Fibroblast of lung (primary cell): ENCODE data around the gene BAG1. TPM values are rescaled to one million over a fixed set of nuclear protein-coding genes. Genes with fewer than 3 reads are reported as not detected.
A peak's percentile ranks its signal among the peaks of the same experiment; 100 is the strongest.

Experiments
- DNase-seq, 2 donors: peaks; one replicate each; pipeline versions ENCODE4 v3.0.0 to v3.0.0-alpha.2; 2010; ENCODE audit warnings: low read depth in 2 of 2
- H2AFZ ChIP-seq: 2 replicates; pipeline ENCODE4 v1.5.1; 2012; ENCODE audit warnings: low read length, control low read depth, inconsistent platforms
- H3K27ac ChIP-seq: 2 replicates; pipeline ENCODE4 v1.5.1; 2011; ENCODE audit warnings: low read length, control low read depth; ENCODE audit not compliant: insufficient read depth
- H3K27me3 ChIP-seq: 2 replicates; pipeline ENCODE4 v1.5.1; 2011; ENCODE audit warnings: mild to moderate bottlenecking, low read length; ENCODE audit not compliant: control insufficient read depth, insufficient read depth
- H3K36me3 ChIP-seq: 2 replicates; pipeline ENCODE4 v1.5.1; 2011; ENCODE audit warnings: low read length; ENCODE audit not compliant: control insufficient read depth, insufficient read depth
- H3K4me1 ChIP-seq: 2 replicates; pipeline ENCODE4 v1.5.1; 2011; ENCODE audit warnings: low read length; ENCODE audit not compliant: control insufficient read depth, insufficient read depth; ENCODE audit errors: extremely low read depth
- H3K4me2 ChIP-seq: 2 replicates; pipeline ENCODE4 v1.5.1; 2011; ENCODE audit warnings: low read length, control low read depth; ENCODE audit not compliant: insufficient read depth; ENCODE audit errors: extremely low read depth
- H3K4me3 ChIP-seq, 4 experiments: fragments of 200-600 bp in 1 of 4; sonication (generic) in 1 of 4; replicated peaks in 1 of 4; 2 replicates each; pipeline ENCODE4 v1.5.1; 2011 to 2016; ENCODE audit warnings: low read length in 4 of 4, low read depth in 3 of 4, mild to moderate bottlenecking in 3 of 4, control low read depth in 2 of 4, inconsistent platforms in 1 of 4, mixed read lengths in 1 of 4; ENCODE audit not compliant: insufficient read depth in 1 of 4; ENCODE audit errors: control extremely low read depth in 1 of 4
- H3K79me2 ChIP-seq: 2 replicates; pipeline ENCODE4 v1.5.1; 2012; ENCODE audit warnings: mild to moderate bottlenecking, low read length, inconsistent platforms; ENCODE audit not compliant: control insufficient read depth, insufficient read depth
- H3K9ac ChIP-seq: 2 replicates; pipeline ENCODE4 v1.5.1; 2011; ENCODE audit warnings: mild to moderate bottlenecking, low read length, control low read depth; ENCODE audit not compliant: insufficient read depth
- H3K9me3 ChIP-seq: 2 replicates; pipeline ENCODE4 v1.5.1; 2012; ENCODE audit warnings: low read depth, low read length; ENCODE audit not compliant: control insufficient read depth, insufficient read depth
- H4K20me1 ChIP-seq: 2 replicates; pipeline ENCODE4 v1.5.1; 2011; ENCODE audit warnings: low read length; ENCODE audit not compliant: control insufficient read depth, insufficient read depth; ENCODE audit errors: extremely low read depth
- EZH2 ChIP-seq: IDR thresholded peaks from 2 replicates; pipeline ENCODE4 v1.5.1; 2012; ENCODE audit warnings: low read length, control low read depth, mild to moderate bottlenecking; ENCODE audit errors: missing control alignments
- polyA plus RNA-seq, 2 donors: library from polyadenylated mRNA; depleted of rRNA in 1 of 2; stranded (reverse) in 1 of 2; unstranded in 1 of 2; fragments of >200 nt; gene quantifications; 2 replicates each; pipeline ENCODE4 v1.2.1, GENCODE V29; 2011 to 2012; ENCODE audit warnings: missing spikeins in 1 of 2
- total RNA-seq: library from RNA; depleted of rRNA; stranded (reverse); fragments of >200 nt; gene quantifications from 2 replicates; pipeline ENCODE4 v1.2.1, GENCODE V29; 2014
- TF ChIP-seq, protein P1 (sequence below), 2 donors: IDR thresholded peaks in 1 of 2; conservative IDR thresholded peaks in 1 of 2; 1 replicate in 1 of 2; 2 replicates in 1 of 2; pipeline ENCODE4 v1.5.1; 2011 to 2012; ENCODE audit warnings: low read length in 2 of 2, control low read depth in 1 of 2, inconsistent platforms in 1 of 2, low read depth in 1 of 2, mild to moderate bottlenecking in 1 of 2

Gene BAG1
- total and polyA plus RNA-seq, 2 donors (not counting 1 experiment from before 2014, with no cell fraction given) = 19.2 to 30.4 TPM

DNA sequence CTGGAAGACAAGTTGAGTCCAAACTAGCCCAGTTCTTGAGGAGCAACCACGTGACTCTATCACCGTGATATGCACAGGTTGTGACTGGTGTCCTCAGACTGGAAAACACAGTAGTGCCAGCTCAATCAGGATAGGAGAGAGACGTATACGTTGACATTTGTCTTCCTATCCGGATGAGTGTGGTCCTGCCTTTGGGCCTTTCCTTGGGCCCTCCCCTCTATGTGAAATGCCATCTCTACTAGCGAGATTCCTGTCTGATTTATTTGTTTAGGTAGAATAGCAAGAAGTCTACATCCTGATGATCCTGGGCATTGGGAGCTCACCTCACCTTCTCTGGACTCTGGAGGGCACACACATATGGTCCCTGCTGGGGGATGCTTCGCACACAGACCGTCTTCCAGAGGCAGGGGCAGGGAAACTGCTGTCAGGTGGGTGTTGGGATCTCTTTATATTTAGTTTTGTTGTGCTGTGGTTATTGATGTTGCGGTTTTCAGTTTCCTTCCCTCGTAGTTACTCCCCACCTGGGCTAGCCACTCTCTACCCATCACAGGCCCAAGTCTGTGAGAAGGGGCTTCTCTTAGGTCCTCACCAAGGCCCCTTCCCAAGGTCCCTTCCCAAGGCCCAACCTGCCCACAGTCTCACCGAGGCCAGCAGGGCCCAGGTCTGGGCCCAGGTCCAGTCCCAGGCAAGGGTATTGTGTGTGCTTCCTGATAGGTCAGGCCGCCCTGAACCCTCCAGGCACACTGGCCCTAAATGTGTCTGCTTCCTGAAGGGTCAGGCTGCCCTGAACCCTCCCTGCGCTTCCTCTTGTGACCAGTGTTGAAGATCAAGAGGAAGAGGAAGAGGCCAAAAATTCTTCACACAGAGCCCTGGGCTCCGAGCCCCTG, 43.6 kb downstream of the BAG1 start:
- no peak overlapping the region for H3K27ac ChIP-seq
- H3K4me1 ChIP-seq = no peaks in the 10 kb centered on the region
- peaks cover 11% of the 10 kb centered on the region for H3K27me3 ChIP-seq
- TF ChIP-seq, protein P1, sequence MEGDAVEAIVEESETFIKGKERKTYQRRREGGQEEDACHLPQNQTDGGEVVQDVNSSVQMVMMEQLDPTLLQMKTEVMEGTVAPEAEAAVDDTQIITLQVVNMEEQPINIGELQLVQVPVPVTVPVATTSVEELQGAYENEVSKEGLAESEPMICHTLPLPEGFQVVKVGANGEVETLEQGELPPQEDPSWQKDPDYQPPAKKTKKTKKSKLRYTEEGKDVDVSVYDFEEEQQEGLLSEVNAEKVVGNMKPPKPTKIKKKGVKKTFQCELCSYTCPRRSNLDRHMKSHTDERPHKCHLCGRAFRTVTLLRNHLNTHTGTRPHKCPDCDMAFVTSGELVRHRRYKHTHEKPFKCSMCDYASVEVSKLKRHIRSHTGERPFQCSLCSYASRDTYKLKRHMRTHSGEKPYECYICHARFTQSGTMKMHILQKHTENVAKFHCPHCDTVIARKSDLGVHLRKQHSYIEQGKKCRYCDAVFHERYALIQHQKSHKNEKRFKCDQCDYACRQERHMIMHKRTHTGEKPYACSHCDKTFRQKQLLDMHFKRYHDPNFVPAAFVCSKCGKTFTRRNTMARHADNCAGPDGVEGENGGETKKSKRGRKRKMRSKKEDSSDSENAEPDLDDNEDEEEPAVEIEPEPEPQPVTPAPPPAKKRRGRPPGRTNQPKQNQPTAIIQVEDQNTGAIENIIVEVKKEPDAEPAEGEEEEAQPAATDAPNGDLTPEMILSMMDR (conservative IDR thresholded peaks at IDR 0.05 in 1 of 2, IDR thresholded peaks at IDR 0.05 in 1 of 2; ENCODE audit: low read depth in 1 of 2, low read length in 2 of 2) = no peak
- TF ChIP-seq EZH2 = no peak
- H3K4me2 ChIP-seq = no peak overlapping the region
- H2AFZ ChIP-seq = no peak overlapping the region
- DNase-seq = no peak
- H3K9me3 ChIP-seq = no peaks in the 10 kb centered on the region
- no peaks in the 10 kb centered on the region for H3K79me2 ChIP-seq
- H3K36me3 ChIP-seq = no peaks in the 10 kb centered on the region
- no peaks in the 10 kb centered on the region for H4K20me1 ChIP-seq
- no peak overlapping the region for H3K4me3 ChIP-seq
- H3K9ac ChIP-seq = no peak overlapping the region

DNA sequence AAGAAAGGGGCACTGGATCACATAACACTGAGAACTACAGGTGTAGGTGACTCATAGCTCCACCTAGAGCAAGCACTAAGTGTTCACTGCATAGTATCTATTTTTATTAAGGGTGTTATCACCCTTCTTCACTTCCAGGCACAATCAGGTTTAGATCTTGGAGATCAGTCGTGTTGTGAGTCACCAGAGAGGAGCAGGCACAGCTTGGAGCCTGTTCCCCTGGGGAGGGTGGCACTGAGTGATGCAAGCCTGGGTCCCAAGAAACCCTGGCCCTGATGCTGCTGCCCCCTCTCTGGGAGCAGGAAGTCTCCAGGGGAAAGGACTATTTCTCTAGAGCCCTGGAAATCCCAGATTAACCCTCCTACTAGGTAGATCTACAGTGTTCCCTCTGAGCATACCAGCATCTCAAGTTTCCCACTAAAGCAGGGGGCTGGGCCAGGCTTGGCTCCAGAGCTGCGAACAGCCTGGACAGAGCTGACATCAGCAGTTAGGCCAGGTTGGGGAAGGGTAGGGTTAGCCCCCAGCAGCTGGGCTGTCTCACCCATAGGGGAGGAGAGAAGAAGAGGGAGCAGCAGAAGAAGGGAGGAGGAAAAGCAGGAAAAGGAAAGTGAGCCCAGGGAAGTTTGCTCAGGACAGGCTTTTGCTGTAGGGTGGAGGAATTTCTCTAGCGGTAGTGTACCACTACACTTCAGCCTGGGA, 52.7 kb downstream of the BAG1 start:
- peak; percentile 19 to 58 for DNase-seq
- no peak overlapping the region for H3K4me3 ChIP-seq
- no peak overlapping the region for H3K4me2 ChIP-seq
- no peak for TF ChIP-seq EZH2
- TF ChIP-seq, protein P1 (conservative IDR thresholded peaks at IDR 0.05 in 1 of 2, IDR thresholded peaks at IDR 0.05 in 1 of 2; ENCODE audit: low read depth in 1 of 2, low read length in 2 of 2) = no peak
- H3K27me3 ChIP-seq = peaks cover 17% of the 10 kb centered on the region
- H3K79me2 ChIP-seq = no peaks in the 10 kb centered on the region
- H3K27ac ChIP-seq = no peak overlapping the region
- H3K36me3 ChIP-seq = no peaks in the 10 kb centered on the region
- no peaks in the 10 kb centered on the region for H4K20me1 ChIP-seq
- no peaks in the 10 kb centered on the region for H3K4me1 ChIP-seq
- no peaks in the 10 kb centered on the region for H3K9me3 ChIP-seq
- no peak overlapping the region for H2AFZ ChIP-seq
- no peak overlapping the region for H3K9ac ChIP-seq

DNA sequence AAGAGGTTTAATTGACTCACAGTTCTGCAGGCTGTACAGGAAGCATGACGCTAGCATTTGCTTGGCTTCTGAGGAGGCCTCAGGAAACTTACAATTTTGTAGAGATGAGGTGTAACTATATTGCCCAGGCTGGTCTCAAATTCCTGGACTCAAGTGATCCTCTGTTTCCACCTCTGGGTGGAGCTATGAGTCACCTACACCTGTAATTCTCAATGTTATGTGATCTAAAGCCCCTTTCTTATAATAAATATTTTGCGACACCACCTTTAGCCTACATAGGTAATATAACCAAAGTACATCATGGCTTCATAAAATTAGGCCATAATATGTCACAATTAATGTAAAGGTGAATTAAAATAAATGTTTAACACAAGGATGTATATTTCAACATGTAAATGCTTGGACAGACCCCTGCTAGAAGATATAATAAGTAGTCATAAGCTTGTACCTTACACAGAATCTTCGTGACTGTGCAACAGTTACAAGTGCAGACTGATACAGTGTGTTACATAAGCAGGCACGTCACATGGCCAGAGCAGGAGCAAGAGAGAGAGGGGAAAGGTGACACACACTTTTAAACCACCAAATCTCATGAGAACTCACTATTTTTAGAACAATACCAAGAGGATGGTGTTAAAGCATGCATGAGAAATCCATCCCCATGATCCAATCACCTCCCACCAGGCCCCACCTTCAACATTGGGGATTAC, 54.3 kb downstream of the BAG1 start:
- H4K20me1 ChIP-seq = no peaks in the 10 kb centered on the region
- H3K4me3 ChIP-seq = no peak overlapping the region
- DNase-seq = no peak
- peaks cover 10% of the 10 kb centered on the region for H3K27me3 ChIP-seq
- TF ChIP-seq EZH2 = no peak
- TF ChIP-seq, protein P1 (conservative IDR thresholded peaks at IDR 0.05 in 1 of 2, IDR thresholded peaks at IDR 0.05 in 1 of 2; ENCODE audit: low read depth in 1 of 2, low read length in 2 of 2) = no peak
- no peaks in the 10 kb centered on the region for H3K79me2 ChIP-seq
- H3K9ac ChIP-seq = no peak overlapping the region
- no peaks in the 10 kb centered on the region for H3K4me1 ChIP-seq
- no peak overlapping the region for H3K4me2 ChIP-seq
- H3K27ac ChIP-seq = no peak overlapping the region
- no peaks in the 10 kb centered on the region for H3K9me3 ChIP-seq
- no peaks in the 10 kb centered on the region for H3K36me3 ChIP-seq
- no peak overlapping the region for H2AFZ ChIP-seq
